GM19328 (cell line): ENCODE data around the gene OLIG2.

Experiments used
- ATAC-seq: cut with Tn5 transposase; IDR thresholded peaks from one replicate; pipeline ENCODE4 v1.9.1; 2021; ENCODE audit warnings: mild to moderate bottlenecking, moderate library complexity; ENCODE audit not compliant: unreplicated experiment

Gene OLIG2

DNA sequence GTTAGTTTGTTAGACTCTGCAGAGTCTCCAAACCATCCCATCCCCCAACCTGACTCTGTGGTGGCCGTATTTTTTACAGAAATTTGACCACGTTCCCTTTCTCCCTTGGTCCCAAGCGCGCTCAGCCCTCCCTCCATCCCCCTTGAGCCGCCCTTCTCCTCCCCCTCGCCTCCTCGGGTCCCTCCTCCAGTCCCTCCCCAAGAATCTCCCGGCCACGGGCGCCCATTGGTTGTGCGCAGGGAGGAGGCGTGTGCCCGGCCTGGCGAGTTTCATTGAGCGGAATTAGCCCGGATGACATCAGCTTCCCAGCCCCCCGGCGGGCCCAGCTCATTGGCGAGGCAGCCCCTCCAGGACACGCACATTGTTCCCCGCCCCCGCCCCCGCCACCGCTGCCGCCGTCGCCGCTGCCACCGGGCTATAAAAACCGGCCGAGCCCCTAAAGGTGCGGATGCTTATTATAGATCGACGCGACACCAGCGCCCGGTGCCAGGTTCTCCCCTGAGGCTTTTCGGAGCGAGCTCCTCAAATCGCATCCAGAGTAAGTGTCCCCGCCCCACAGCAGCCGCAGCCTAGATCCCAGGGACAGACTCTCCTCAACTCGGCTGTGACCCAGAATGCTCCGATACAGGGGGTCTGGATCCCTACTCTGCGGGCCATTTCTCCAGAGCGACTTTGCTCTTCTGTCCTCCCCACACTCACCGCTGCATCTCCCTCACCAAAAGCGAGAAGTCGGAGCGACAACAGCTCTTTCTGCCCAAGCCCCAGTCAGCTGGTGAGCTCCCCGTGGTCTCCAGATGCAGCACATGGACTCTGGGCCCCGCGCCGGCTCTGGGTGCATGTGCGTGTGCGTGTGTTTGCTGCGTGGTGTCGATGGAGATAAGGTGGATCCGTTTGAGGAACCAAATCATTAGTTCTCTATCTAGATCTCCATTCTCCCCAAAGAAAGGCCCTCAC lies at the start of gene OLIG2:
Gene OLIG2 (plus strand): TSS at position 447 of the 954 bp plus-strand sequence. CDS start 928 bp downstream, outside the sequence.
- ATAC-seq, result no peak

DNA sequence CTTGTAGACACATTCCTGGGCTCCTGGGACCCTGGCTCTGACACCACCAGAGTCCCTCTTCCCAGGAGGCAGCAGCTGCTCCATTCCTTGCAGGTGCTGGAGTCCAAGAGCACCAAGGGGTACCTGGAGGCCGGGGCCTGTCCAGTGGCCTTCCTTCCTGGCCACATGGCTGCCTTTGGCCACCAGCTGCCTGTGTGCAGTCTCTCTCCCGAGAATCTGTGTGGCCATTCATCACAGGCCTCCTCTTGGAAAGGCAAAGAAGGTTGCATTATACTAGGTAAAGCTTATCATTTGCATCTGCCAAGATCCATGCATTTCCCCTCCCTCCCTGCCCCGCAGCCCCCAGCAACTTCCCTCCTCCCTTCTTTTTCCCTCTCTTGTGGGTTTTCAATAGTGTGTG lies 48.9 kb upstream of the OLIG2 start:
- ATAC-seq, result no peak

DNA sequence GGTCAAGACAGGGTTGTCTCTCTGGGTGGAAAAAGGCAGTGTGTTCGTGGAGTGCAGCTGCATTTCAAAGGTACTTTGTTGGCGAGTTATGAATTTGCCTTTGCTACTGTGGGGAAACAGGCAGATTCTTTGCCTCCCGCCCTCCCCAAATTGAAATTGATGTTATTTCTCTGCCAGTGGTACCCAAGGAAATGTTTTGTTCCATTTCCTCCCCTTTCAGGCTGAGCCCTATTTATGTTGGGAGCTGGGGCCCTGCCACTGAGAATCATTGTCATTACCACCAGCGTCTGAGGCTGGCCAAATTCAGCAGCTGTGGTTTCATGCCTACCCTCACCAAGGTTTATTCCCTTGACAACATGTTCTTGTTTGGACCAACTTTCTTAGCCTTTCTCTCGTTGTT lies 48.5 kb upstream of the OLIG2 start:
- no peak for ATAC-seq

DNA sequence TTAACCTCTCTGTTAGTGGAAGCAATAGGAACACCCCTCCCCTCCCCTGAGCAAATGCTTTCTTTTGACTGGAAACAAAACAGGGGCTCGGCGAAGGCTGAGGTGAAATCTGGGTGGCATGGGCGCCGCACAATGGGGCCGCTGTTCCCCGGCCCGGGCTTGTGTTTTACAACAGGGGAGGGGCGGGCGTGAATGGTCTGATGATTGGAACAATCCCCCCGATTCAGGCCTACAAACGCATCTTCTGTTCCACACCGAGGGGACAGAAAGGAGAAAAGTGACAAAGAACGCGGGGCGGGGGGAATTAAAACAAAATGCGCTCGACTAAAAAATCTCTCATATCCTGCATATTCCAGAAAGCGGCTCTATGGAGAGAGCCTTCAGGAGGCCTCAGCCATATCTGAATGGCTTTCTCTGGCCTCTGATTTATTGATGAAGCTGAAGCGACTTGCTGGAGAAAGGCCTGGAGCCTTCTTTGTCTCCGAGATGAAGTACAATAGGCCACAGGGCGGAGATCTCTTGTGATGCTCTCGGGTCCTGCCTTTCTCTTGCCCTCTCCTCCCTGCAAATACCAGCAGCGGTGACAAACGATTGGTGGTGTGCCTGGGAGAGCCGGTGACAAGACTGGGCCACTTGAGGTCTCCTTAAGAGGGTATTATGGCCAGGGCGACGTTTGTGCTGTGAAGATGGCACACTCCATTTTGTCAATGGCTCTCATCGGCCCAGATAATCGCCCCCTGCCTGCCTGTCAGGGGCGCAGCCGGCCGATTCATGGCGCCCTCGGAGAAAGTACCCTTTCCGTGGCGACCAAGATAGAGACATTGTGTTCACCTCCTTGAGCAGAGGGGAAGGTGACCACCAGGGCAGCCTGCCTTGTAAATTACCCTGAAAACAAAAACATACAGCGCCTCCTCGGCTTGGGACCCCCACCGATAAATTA lies 47.1 kb upstream of the OLIG2 start:
- no peak for ATAC-seq

DNA sequence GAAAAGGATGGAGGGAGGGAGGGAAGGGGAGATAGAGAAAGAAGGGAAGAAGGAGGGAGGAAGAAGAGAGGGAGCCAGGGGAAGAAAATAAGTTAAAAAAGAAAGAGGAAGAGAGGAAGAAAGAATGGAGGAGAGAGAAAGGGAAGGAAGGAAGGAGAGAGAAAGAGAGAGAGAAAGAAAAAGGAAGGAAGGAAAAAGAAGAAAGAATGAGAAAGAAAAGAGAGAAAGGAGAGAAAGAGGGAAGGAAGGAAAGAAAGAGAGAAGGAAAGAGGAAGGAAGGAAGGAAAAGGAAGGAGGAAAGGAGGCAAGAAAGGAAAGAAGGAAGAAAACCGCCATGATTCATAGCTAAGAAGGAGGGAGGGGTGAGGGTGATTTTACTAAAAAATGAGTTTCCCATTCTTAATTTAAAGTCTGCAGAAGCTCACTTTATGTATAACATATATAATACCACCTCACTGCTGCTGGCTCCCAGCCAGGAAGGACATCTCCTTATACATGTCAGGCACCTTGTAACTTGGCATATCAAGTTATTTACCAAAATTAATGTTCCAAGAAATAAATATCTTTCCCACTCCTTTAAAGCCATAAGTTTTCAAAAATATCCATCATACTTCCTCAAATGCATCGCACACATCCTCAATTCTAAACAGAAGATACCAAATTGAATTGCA lies 46.0 kb upstream of the OLIG2 start:
- ATAC-seq, result no peak

DNA sequence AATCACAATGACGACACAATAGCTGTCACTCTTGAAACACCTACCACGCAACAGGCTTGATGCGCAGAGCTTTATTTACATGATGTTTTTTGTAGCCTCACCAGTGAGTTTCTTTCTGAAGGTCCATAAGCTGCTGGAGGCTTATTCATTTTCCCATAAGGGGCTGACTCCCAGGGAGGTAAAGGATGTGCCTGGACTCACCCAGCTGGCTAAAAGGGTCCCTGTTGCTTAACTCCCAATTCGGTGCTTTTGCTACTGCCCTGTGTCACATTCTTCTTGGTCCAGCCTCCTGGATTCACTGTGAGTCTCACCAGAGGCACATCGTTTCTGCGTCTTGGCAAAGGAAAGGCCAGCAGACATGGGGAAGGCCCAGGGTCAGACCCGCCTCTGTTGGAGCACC lies 44.6 kb upstream of the OLIG2 start:
- ATAC-seq, result no peak

GRCh38 chr21:32990666-32991065 lies 35.1 kb upstream of the OLIG2 start:
- no peak for ATAC-seq

DNA sequence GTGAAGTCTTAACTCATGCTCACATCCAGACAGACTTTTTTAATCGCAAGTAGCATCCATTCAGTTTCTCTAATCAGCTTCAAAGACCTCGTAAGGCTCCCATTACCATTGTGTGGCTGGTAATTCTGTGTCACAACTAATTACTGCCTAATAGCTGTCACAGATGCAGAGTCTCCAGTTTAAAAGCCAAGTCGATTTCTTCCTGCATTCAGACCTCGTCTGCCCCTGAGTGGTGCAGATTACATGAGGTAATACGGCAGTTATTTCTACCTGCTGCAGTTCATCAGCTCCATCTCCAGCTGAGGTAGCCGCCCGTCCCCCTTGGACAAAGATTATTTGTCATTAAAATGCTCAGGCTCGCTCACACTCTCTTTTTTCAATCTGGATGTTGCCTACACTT lies 34.4 kb upstream of the OLIG2 start:
- ATAC-seq, result no peak

DNA sequence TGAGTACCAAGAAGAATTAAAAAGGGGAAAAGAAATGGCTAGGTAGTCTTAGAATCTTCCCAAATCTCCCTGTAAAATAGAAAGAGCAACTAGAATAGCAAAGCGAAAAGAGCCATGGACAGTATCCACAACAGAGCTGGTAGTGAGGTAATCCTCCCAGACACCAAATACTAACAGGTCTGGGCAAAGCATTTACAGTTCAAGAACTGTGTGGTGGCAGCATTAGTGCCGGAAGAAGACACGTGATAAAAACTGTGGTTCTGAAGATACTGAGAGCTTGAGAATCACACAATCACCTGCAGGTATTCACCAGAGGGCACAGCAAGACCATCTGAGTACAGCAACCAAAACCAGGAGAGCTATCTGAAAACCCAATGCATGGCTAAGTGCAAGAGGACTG lies 31.8 kb upstream of the OLIG2 start:
- no peak for ATAC-seq

DNA sequence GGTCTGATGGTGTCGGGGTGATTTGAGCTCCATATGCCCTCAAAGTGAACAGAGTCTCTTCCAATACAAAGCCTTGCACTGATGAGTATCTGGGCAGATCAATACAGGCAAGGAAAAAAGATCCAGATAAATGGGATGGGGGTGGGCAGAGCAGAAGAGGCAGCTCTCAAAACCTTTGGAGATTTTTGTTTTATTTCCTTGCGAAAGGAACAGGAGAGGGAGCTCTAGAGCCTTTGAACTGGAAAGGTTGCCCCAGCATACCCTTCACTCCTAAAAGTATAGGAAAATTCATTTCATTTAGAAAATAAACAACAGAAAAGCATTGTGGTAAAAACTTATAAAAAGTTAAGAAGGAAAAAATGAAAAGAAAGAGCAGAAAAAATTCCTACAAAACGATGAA lies 31.4 kb upstream of the OLIG2 start:
- ATAC-seq, result no peak

DNA sequence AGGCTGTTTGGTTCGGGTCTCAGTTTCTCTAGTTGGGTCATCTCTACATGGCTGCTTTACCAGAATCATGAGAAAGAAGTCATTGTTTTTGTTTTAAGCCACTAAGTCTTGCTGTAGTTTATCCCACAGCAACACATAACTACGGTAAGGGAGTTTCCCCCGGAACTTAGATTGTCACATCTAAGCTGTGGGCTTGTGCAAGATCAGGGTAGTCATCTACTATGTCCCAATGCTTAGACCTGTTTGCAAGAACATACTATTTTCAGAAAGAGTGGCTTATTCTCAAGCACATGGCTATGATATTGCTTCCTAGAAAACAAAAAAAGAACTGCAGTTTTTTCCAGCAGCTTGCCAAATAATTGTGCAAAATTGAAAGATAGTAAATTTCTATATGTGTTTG lies 18.0 kb upstream of the OLIG2 start:
- no peak for ATAC-seq

DNA sequence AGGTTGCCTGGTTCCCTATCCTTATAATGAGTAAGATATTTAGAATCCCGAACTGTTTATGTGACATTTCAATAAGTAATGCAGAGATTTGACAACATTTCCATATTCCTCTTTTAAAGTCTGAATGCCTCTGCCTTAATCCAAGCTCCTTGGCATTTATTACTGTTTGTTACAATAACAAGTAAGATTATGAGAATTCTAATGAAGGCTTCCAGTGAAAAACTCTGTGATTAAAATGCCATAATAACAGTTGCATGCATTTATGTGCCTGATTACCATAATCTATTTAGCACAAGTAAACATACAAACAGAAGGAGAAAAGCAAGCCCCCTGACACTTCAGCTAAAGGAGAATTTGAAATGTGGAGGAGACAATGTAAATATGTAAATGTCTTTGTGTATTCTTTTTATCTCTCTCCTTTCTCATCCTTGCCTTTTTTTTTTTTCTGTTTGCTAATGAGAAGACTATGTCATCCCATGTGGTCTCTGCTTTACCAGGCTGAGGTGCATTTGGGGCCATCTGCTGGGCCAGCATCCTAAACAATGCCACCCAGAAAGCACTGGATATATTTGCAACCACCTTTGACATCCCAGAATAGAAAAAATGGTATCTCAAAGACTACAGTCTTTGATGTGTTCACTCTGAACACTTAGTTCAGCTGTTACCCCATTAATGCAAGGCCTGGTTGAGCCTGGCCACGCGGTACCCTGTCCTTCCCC lies 17.2 kb upstream of the OLIG2 start:
- ATAC-seq, result no peak

- ATAC-seq, result no peak
These were observed 14.8 kb upstream of the OLIG2 start for GRCh38 chr21:33010931-33011330.

GRCh38 chr21:33011462-33011861 lies 14.3 kb upstream of the OLIG2 start:
- no peak for ATAC-seq

GRCh38 chr21:33013626-33014025 lies 12.1 kb upstream of the OLIG2 start:
- no peak for ATAC-seq

- no peak for ATAC-seq
These were observed 11.4 kb upstream of the OLIG2 start for GRCh38 chr21:33014331-33014730.

GRCh38 chr21:33015096-33015495 lies 10.6 kb upstream of the OLIG2 start:
- no peak for ATAC-seq

DNA sequence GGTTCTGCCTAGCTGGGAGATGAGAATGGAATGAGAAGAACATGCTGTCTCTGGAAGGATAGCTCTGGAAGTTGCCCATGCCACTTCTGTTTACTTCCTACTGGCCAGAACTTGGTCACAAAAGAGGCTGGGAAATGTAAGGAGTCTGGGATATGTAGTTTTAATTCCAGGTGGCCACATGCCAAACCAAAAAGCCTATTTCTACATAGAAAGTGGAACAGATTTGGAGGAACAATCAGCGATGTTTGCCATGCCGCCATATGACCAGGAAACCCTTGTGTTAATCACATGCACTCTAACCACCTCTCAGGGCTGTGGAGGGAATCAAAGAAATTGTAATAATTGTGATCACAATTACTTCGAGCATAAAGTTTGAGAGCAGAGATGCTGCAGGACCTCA lies 10.0 kb upstream of the OLIG2 start:
- no peak for ATAC-seq

GRCh38 chr21:33018707-33019465 lies 6.8 kb upstream of the OLIG2 start:
- ATAC-seq, result no peak

DNA sequence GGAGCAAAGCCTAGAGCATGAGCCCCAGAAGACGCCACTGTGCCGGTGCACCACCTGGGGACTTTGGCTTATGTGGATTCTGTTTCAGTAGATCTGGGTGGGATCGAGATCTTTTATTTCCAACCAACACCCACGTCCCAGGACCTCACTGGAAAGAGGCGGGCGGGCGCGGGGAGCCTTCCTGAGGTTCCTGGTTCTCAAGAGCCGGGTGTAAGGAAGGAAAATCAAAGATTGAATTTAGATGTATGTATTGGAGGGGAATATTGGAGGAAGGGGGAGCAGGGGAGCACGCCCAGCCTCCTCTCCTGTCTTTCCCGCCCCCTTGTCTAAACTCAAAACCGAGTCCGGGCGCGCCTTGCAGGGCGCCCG lies 6.2 kb upstream of the OLIG2 start:
- no peak for ATAC-seq
